Measurements from ENCODE around the gene ANKRD13D.

The ANKRD13D gene

GRCh38 chr11:67320011-67320410, 30.9 kb downstream of the ANKRD13D start:
- no peaks in the 10 kb centered on the region for H3K9me3 Mint-ChIP-seq (ENCODE audit: low read depth)
- no peak overlapping the region for H3K4me3 Mint-ChIP-seq
- H3K27me3 Mint-ChIP-seq = no peaks in the 10 kb centered on the region
- peaks cover 11% of the 10 kb centered on the region for H3K4me1 Mint-ChIP-seq (ENCODE audit: low read depth)
- no peak overlapping the region for H3K27ac Mint-ChIP-seq
- peaks cover 2% of the 10 kb centered on the region for H3K36me3 Mint-ChIP-seq

GRCh38 chr11:67320691-67321090, 31.6 kb downstream of the ANKRD13D start:
- Mint-ChIP-seq H3K27ac (no peak overlapping the region), H3K36me3 (peaks cover 2% of the 10 kb centered on the region), H3K9me3 (ENCODE audit: low read depth) (no peaks in the 10 kb centered on the region), H3K4me3 (no peak overlapping the region), H3K4me1 (ENCODE audit: low read depth) (peaks cover 11% of the 10 kb centered on the region), H3K27me3 (no peaks in the 10 kb centered on the region)

- H3K36me3 Mint-ChIP-seq = peaks cover 4% of the 10 kb centered on the region
Observed at GRCh38 chr11:67321313-67321871, 32.3 kb downstream of the ANKRD13D start.

GRCh38 chr11:67322049-67322448, 32.9 kb downstream of the ANKRD13D start:
- Mint-ChIP-seq H3K27ac (no peak overlapping the region), H3K36me3 (peaks cover 4% of the 10 kb centered on the region), H3K4me3 (no peak overlapping the region), H3K27me3 (no peaks in the 10 kb centered on the region), H3K9me3 (ENCODE audit: low read depth) (no peaks in the 10 kb centered on the region), H3K4me1 (ENCODE audit: low read depth) (peaks cover 9% of the 10 kb centered on the region)

More at GRCh38 chr11:67321313-67321871, 32.3 kb downstream of the ANKRD13D start:
- H3K27me3 Mint-ChIP-seq = no peaks in the 10 kb centered on the region
- no peak overlapping the region for H3K4me3 Mint-ChIP-seq
- H3K27ac Mint-ChIP-seq = no peak overlapping the region
- H3K4me1 Mint-ChIP-seq (ENCODE audit: low read depth) = peaks cover 11% of the 10 kb centered on the region
- no peaks in the 10 kb centered on the region for H3K9me3 Mint-ChIP-seq (ENCODE audit: low read depth)

- H3K9me3 Mint-ChIP-seq (ENCODE audit: low read depth) = no peaks in the 10 kb centered on the region
- H3K4me3 Mint-ChIP-seq = no peak overlapping the region
- peaks cover 4% of the 10 kb centered on the region for H3K36me3 Mint-ChIP-seq
- H3K4me1 Mint-ChIP-seq (ENCODE audit: low read depth) = peaks cover 5% of the 10 kb centered on the region
- no peak overlapping the region for H3K27ac Mint-ChIP-seq
- H3K27me3 Mint-ChIP-seq = no peaks in the 10 kb centered on the region
Observed at GRCh38 chr11:67323526-67323925, 34.4 kb downstream of the ANKRD13D start.

DNA sequence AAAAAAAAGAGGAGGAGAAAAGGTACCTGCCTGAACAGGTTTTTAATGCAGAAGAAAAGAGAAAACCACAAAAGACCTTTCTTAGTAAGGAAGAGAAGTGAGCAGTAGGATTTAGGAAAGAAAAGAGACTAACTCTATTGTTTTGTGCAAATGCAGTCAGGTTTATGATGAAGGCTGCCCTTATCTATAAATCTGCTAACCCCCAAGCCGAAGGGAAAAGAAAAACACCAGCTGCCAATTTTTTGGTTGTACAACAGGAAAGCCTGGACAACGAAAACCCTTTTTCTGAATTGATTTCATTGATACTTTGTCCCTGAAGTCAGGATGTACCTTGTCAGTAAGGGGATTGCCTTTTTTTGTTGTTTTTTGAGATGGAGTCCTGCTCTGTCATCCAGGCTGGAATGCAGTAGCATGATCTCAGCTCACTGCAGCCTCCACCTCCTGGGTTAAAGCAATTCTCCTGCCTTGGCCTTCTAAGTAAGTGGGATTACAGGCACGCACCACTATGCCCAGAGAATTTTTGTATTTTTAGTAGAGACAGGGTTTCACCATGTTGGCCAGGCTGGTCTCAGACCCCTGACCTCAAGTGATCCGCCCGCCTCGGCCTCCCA, 43.1 kb downstream of the ANKRD13D start:
- Mint-ChIP-seq H3K27me3 (no peaks in the 10 kb centered on the region), H3K9me3 (ENCODE audit: low read depth) (no peaks in the 10 kb centered on the region), H3K36me3 (peaks cover 2% of the 10 kb centered on the region), H3K4me1 (ENCODE audit: low read depth) (no peaks in the 10 kb centered on the region), H3K27ac (no peak overlapping the region), H3K4me3 (no peak overlapping the region)

- H3K36me3 Mint-ChIP-seq = no peaks in the 10 kb centered on the region
- H3K9me3 Mint-ChIP-seq (ENCODE audit: low read depth) = no peaks in the 10 kb centered on the region
- H3K4me1 Mint-ChIP-seq (ENCODE audit: low read depth) = no peaks in the 10 kb centered on the region
- no peak overlapping the region for H3K4me3 Mint-ChIP-seq
- no peak overlapping the region for H3K27ac Mint-ChIP-seq
- H3K27me3 Mint-ChIP-seq = no peaks in the 10 kb centered on the region
Observed at GRCh38 chr11:67337257-67337656, 48.2 kb downstream of the ANKRD13D start.

DNA sequence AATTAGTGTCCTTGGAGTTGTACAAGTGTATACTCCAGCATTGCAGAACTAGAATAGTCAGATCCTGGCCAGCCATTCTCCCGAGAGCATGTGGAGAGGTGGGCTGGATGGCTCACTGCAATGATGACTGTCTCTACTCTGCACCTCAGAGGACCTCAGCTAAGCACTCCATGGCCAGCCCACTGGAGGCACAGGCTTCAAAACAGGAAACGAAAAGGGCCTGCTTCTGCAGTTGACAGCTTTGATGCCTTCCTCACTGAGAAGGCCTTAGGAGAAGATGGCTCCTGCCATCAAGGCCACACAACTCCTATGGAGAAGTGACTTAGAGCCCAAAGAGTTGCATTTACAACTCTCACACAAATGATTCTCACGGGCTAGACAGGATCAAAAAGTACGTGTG, 55.2 kb downstream of the ANKRD13D start:
- H3K36me3 Mint-ChIP-seq = no peaks in the 10 kb centered on the region
- peak overlapping the region; percentile 35 for H3K4me3 Mint-ChIP-seq
- no peaks in the 10 kb centered on the region for H3K27me3 Mint-ChIP-seq
- peaks cover 46% of the 10 kb centered on the region for H3K4me1 Mint-ChIP-seq (ENCODE audit: low read depth)
- peak overlapping the region; percentile 85 for H3K27ac Mint-ChIP-seq
- H3K9me3 Mint-ChIP-seq (ENCODE audit: low read depth) = no peaks in the 10 kb centered on the region

DNA sequence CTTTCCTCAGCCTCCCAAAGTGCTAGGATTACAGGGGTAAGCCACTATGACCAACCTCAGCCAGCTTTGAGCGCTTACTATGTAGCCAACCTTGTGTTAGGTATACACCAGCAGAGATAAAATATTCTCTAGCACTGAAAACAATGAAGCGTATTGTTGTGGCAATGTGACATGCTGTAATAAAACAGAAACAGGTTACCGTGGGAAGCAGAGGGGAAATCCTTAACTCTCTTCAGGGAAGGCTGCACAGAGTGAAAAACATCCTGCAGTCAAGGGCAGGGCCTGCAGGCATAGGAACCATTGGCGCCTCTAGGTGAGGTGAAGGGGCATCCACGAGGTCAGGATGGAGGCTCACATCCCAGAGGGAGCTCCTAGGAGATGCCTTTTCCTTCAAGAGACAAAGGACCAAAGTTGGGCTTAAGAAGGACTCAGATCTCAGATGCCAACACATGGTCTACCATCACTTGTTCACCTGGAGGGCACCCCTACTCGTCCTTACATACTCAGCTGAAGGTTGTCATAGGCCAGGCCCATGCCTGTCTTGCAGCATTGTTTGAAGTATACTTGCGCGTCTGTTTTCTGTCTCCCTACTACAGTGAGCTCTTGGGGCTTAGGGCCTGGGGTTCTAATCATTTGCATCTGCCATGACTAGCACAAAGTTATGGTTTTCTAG, 56.3 kb downstream of the ANKRD13D start:
- H3K4me1 Mint-ChIP-seq (ENCODE audit: low read depth) = peaks cover 56% of the 10 kb centered on the region
- no peaks in the 10 kb centered on the region for H3K27me3 Mint-ChIP-seq
- H3K27ac Mint-ChIP-seq = peak overlapping the region; percentile 66
- H3K4me3 Mint-ChIP-seq = no peak overlapping the region
- no peaks in the 10 kb centered on the region for H3K36me3 Mint-ChIP-seq
- no peaks in the 10 kb centered on the region for H3K9me3 Mint-ChIP-seq (ENCODE audit: low read depth)

DNA sequence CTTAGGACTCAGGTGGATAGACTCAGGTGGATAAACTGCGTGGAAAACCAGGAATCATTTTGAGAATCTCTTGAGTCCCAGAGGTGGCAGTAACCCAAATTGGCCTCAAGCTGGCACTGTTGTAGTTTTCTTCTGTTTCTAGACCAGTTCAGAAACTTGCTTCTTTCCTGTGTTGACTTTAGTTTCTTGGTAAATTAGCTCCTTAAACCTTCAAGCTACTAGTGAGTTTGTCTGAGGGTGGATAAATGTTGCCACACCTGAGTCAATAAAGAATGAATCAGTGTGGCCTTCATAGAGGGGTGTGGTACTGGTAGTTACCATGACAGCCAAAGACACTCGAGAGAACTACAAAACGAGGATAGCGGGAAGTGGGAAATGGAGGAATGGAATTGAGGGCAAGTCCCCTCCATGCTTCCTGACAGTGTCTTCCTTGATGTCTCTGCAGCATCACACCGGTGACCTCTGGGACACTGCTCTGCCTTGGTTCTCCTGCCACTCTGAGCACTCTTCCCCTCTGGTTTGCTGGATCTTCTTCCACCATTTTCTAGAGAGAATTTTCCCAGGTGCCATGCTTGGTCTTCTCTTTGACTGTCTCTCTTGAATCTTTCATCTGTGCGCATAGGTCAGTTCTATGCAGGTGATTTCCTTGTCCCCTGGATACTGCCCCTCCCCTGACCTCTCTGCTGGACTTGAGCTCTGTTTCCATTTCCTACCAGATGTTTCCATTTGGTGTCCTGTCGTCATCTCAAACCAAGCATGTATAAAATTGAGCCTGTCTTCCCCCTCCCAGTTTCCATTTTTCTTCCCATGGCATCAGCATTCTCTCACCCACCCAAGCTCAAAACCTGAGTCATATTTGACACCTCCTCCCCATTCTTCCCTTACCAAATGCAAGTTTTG, 57.1 kb downstream of the ANKRD13D start:
- Mint-ChIP-seq H3K4me3 (no peak overlapping the region), H3K27me3 (no peaks in the 10 kb centered on the region)

DNA sequence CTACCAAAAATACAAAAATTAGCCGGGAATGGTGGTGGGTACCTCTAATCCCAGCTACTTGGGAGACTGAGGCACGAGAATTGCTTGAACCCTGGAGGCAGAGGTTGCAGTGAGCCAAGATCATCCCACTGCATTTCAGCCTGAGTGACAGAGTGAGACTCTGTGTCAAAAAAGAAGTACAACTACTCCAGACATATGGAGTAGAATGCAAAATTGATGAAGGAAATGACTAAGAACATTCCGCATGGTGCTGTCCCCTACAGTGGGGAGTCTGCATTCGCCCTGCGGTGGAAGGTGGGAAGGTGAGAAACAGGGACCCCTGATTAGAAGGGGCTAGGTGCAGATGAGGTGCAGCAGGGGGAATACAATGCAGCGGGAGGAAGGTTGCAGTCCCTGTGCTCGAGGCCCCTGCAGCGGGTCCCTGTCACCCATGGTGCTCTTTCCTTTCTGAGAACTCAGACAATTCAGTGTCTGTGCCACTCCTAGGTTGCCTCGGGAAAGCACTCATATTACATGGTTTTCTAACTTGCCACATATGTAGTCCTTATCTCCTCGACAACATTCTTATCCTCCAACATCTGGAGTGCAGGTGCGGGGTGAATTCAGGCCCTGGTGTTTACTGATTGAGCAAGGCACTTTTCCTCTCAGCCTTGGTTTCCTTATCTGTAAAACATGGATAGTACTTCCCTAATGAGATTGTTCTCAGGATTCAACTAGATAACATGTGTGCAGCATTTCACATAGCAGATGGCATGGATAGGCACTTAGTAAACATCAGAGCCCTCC, 59.1 kb downstream of the ANKRD13D start:
- peaks cover 72% of the 10 kb centered on the region for H3K4me1 Mint-ChIP-seq (ENCODE audit: low read depth)

More for the DNA sequence above, 57.1 kb downstream of the ANKRD13D start:
- Mint-ChIP-seq H3K36me3 (no peaks in the 10 kb centered on the region), H3K27ac (peak overlapping the region; percentile 66), H3K9me3 (ENCODE audit: low read depth) (no peaks in the 10 kb centered on the region), H3K4me1 (ENCODE audit: low read depth) (peaks cover 60% of the 10 kb centered on the region)

DNA sequence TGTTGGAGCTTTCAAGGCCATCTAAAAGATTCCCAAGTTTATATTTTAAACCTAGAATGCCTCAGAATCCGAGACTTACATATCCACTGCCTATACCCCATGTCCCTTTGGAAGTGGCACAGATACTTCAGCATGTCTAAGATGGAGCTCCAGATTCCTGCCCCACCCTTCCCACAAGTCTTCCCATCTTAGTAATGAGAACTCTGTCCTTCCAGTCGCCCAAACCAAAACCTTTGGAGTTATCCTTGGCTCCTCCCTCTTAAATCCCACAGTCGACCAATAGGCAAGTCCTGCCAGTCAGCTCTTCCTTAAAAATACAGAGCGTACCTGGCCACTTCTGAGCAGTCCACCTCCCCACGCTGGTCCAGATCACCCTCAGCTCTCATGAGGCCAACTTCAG, 59.9 kb downstream of the ANKRD13D start:
- H3K4me1 Mint-ChIP-seq (ENCODE audit: low read depth) = peaks cover 71% of the 10 kb centered on the region
- no peaks in the 10 kb centered on the region for H3K36me3 Mint-ChIP-seq
- no peaks in the 10 kb centered on the region for H3K27me3 Mint-ChIP-seq
- H3K9me3 Mint-ChIP-seq (ENCODE audit: low read depth) = no peaks in the 10 kb centered on the region
- peak overlapping the region; percentile 61 for H3K27ac Mint-ChIP-seq
- H3K4me3 Mint-ChIP-seq = no peak overlapping the region

More for the DNA sequence above, 59.1 kb downstream of the ANKRD13D start:
- Mint-ChIP-seq H3K27ac (no peak overlapping the region), H3K36me3 (no peaks in the 10 kb centered on the region), H3K27me3 (no peaks in the 10 kb centered on the region), H3K9me3 (ENCODE audit: low read depth) (no peaks in the 10 kb centered on the region), H3K4me3 (no peak overlapping the region)

GRCh38 chr11:67349457-67349856, 60.4 kb downstream of the ANKRD13D start:
- no peaks in the 10 kb centered on the region for H3K9me3 Mint-ChIP-seq (ENCODE audit: low read depth)
- no peaks in the 10 kb centered on the region for H3K36me3 Mint-ChIP-seq
- no peaks in the 10 kb centered on the region for H3K27me3 Mint-ChIP-seq
- no peak overlapping the region for H3K4me3 Mint-ChIP-seq
- H3K4me1 Mint-ChIP-seq (ENCODE audit: low read depth) = peaks cover 71% of the 10 kb centered on the region
- H3K27ac Mint-ChIP-seq = peak overlapping the region; percentile 75

DNA sequence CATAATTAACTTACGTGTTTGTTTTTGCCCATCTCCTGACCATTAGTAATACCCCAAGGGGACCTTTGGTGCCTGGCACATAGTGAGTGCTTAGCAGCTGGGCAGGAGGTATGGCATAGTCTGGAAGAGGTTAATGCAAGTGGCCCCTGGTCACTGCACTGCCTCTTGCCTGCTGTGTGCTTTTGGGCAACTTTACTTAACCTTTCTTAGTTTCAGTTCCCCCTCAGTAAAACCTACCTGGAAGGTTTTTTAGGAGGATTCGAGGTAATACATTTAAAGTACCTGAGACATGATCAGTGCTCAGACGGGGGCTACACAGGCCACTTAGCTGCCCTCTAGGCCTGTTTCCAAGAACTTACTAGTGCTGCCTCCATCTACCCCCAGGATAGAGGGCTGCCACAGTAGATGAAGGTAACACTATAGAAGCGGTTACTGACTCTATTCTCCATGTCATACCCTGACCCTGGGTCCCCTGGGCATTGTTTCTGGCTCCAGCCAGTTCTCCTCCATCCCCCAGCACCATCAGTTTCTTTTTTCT, 60.9 kb downstream of the ANKRD13D start:
- Mint-ChIP-seq H3K4me1 (ENCODE audit: low read depth) (peaks cover 70% of the 10 kb centered on the region), H3K27ac (peak overlapping the region; percentile 75)

More for the DNA sequence above, 60.9 kb downstream of the ANKRD13D start:
- H3K9me3 Mint-ChIP-seq (ENCODE audit: low read depth) = no peaks in the 10 kb centered on the region
- H3K36me3 Mint-ChIP-seq = no peaks in the 10 kb centered on the region
- no peak overlapping the region for H3K4me3 Mint-ChIP-seq
- no peaks in the 10 kb centered on the region for H3K27me3 Mint-ChIP-seq

Measured in activated naive CD8-positive, alpha-beta T cell (primary cell).